ENCODE results near the gene ANO1. TPM values are rescaled to one million over a fixed set of nuclear protein-coding genes. Genes with fewer than 3 reads are reported as not detected.

Gene ANO1
- total and polyA plus RNA-seq, 2 of the 8 experiments (the other 6 are each of a cell fraction or from before 2014, with no cell fraction given) = 4.7 to 5.0 TPM

DNA sequence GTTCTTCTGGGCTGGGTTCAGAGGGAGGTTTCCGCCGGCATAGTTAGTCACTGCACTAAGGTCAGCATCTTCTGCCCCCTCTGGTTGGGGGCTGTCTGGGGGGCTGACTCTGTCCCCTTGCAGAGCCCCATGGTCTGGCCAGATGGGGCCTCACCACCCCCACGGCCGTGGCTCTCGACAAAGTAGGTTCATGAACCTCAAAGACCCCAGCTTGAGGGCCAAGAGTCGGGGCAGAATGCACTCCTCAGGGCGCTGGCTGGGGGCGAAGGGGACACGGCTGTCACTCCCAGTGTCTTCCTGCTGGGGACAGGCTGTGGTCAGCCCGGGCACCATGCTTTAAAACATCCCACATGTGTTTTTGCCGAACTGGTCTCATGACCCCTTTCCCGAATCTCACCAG lies 20.8 kb downstream of the ANO1 start:
- Histone ChIP-seq H4K20me1 (replicated peaks in 1 of 2; ENCODE audit: control insufficient read depth in 1 of 2, insufficient read depth in 2 of 2, low read length in 2 of 2) (no peaks in the 10 kb centered on the region), H4K5ac (ENCODE audit: insufficient read length, low read depth, low read length) (no peak overlapping the region), H3K23me2 (ENCODE audit: low read depth, low read length) (no peaks in the 10 kb centered on the region), H2AK5ac (ENCODE audit: low read depth, low read length) (no peak overlapping the region), H2BK12ac (ENCODE audit: low read depth, low read length) (peak overlapping the region; percentile 39; the same call in 1 of the 2 replicates), H3K79me2 (ENCODE audit: control insufficient read depth in 1 of 2, insufficient read depth in 2 of 2, low read length in 2 of 2) (no peaks in the 10 kb centered on the region), H3K23ac (ENCODE audit: insufficient read length) (no peak overlapping the region), H3K4ac (replicated peaks; ENCODE audit: insufficient read length, low read depth, low read length) (no peak overlapping the region), H2BK5ac (ENCODE audit: low read depth, low read length) (no peak overlapping the region), H3K36me3 (ENCODE audit: control insufficient read depth in 2 of 4, insufficient read depth in 4 of 4, low read length in 3 of 4) (no peaks in the 10 kb centered on the region), H3K56ac (replicated peaks; ENCODE audit: insufficient read length, low read depth, low read length) (no peak overlapping the region), H3K27ac (ENCODE audit: low read depth, low read length) (no peak overlapping the region), H4K91ac (replicated peaks; ENCODE audit: insufficient read length, low read length) (no peak overlapping the region), H3K27me3 (replicated peaks in 1 of 4; ENCODE audit: control insufficient read depth in 3 of 4, extremely low read depth in 1 of 4, insufficient read depth in 3 of 4, low read length in 3 of 4) (no peaks in the 10 kb centered on the region), H2AFZ (ENCODE audit: low read length) (no peak overlapping the region), H2BK15ac (ENCODE audit: low read length) (no peak overlapping the region), H3K9ac (replicated peaks in 1 of 4; ENCODE audit: extremely low read depth in 1 of 4, low read depth in 3 of 4, low read length in 3 of 4) (no peak overlapping the region), H3K4me2 (ENCODE audit: insufficient read depth in 1 of 2, low read depth in 2 of 2, low read length in 2 of 2) (no peak overlapping the region), H2BK120ac (replicated peaks; ENCODE audit: low read depth, low read length) (no peak overlapping the region), H2BK20ac (ENCODE audit: low read length) (no peak overlapping the region), H3K18ac (ENCODE audit: extremely low read depth, low read length) (no peak overlapping the region), H3K9me3 (ENCODE audit: insufficient read depth in 2 of 2, low read depth in 1 of 2, low read length in 1 of 2) (no peaks in the 10 kb centered on the region), H4K8ac (ENCODE audit: extremely low read depth, insufficient read depth, low read length) (no peak overlapping the region; the same call in 1 of the 2 replicates), H3K4me3 (ENCODE audit: extremely low read depth in 1 of 4, insufficient read depth in 2 of 4, low read depth in 3 of 4, low read length in 4 of 4) (no peak overlapping the region), H3K4me1 (replicated peaks in 1 of 4; ENCODE audit: control insufficient read depth in 3 of 4, insufficient read depth in 4 of 4, low read length in 3 of 4) (peaks cover 0 to 3% (median 0%) of the 10 kb centered on the region in 4 experiments; a peak in 1 of 7 replicates), H3K14ac (ENCODE audit: insufficient read length) (no peak overlapping the region), H3K79me1 (ENCODE audit: low read depth, low read length) (peaks cover 2% of the 10 kb centered on the region; the same call in 1 of the 2 replicates)
- ChIA-PET CTCF (ENCODE audit: partially characterized antibody) (interaction anchor here (0.8 to 2.1 kb wide), 2 partner anchors 16 to 150 kb away, joined by 3 to 5 read pairs; no protein-coding TSS in a partner anchor), POLR2A (ENCODE audit: partially characterized antibody) (interaction anchor here (0.6 kb wide), 1 partner anchor 39 kb away, joined by 3 read pairs; no protein-coding TSS in a partner anchor)
- DNase-seq (ENCODE audit: low read depth in 1 of 2, low spot score in 2 of 2) (no peak), FAIRE-seq (no peak)
- 94% methylated on average over 12 of the region's 12 CpGs; no CpG with 5 or more reads in 1 of the 2 experiments for WGBS, 2 experiments (ENCODE audit: extremely low coverage in 1 of 2, insufficient coverage in 1 of 2, insufficient read length in 1 of 2, insufficient replicate concordance in 2 of 2, low coverage in 1 of 2, low lambda C conversion rate in 2 of 2, missing lambda C conversion rate in 1 of 2)
- TF ChIP-seq TAF7 (optimal IDR thresholded peaks at IDR 0.05; ENCODE audit: borderline replicate concordance, low read depth, low read length) = no peak
